PC-3 (cell line): Measurements from ENCODE around the gene IPCEF1. TPM values are rescaled to one million over a fixed set of nuclear protein-coding genes. Genes with fewer than 3 reads are reported as not detected.

Experiments used
- ATAC-seq: fragments of 200-7000 bp; cut with Tn5 transposase; 2 replicates; pipeline ENCODE4 v1.9.1; 2020; ENCODE audit warnings: mild to moderate bottlenecking, moderate library complexity
- BruUV-seq: library from RNA; stranded (reverse); fragments of 400-500 nt; replicated peaks from 2 replicates; lab custom pipeline; 2021; lab: Mats Ljungman, UMichigan
- CTCF ChIA-PET: fragments of 300-600 bp; sonication (Branson Sonifier 250); formaldehyde crosslinking; loops from one replicate; lab custom pipeline; 2022; ENCODE audit warnings: antibody characterized with exemption; lab: Charles Lee
- POLR2A ChIA-PET: fragments of 300-600 bp; sonication (Branson Sonifier 250); formaldehyde crosslinking; loops from one replicate; lab custom pipeline; 2022; ENCODE audit warnings: antibody characterized with exemption; ENCODE audit not compliant: unreplicated experiment; lab: Charles Lee
- DNase-seq: peaks from one replicate; pipeline ENCODE4 v3.0.0-alpha.2; 2015
- H2AFZ ChIP-seq: fragments of 300-600 bp; sonication (generic); 2 replicates; pipeline ENCODE4 v1.6.0; 2016; ENCODE audit warnings: antibody characterized with exemption, low read length
- H3F3A ChIP-seq: fragments of 300-600 bp; sonication (generic); one replicate; pipeline ENCODE4 v1.6.0; 2017; ENCODE audit warnings: antibody characterized with exemption, low read length, control low read depth, mild to moderate bottlenecking; ENCODE audit not compliant: unreplicated experiment
- H3K27ac ChIP-seq: fragments of 300-600 bp; sonication (generic); 2 replicates; pipeline ENCODE4 v1.5.1; 2016; ENCODE audit warnings: mild to moderate bottlenecking, low read length
- H3K27me3 ChIP-seq: fragments of 300-600 bp; sonication (generic); 2 replicates; pipeline ENCODE4 v1.6.1; 2016; ENCODE audit warnings: low read length, mixed read lengths
- H3K36me3 ChIP-seq: fragments of 300-600 bp; sonication (generic); 2 replicates; pipeline ENCODE4 v1.6.1; 2016; ENCODE audit warnings: low read depth, mixed run types, low read length, mixed read lengths
- H3K4me1 ChIP-seq: fragments of 300-600 bp; sonication (generic); 2 replicates; pipeline ENCODE4 v1.5.1; 2016; ENCODE audit warnings: low read length; ENCODE audit not compliant: insufficient read depth
- H3K4me2 ChIP-seq: fragments of 300-600 bp; sonication (generic); 2 replicates; pipeline ENCODE4 v1.6.0; 2016; ENCODE audit warnings: low read length
- H3K4me3 ChIP-seq: fragments of 300-600 bp; sonication (generic); 2 replicates; pipeline ENCODE4 v1.5.1; 2016; ENCODE audit warnings: mild to moderate bottlenecking, low read length, mixed read lengths
- H3K79me2 ChIP-seq: fragments of 300-600 bp; sonication (generic); 2 replicates; pipeline ENCODE4 v1.6.1; 2017; ENCODE audit warnings: low read length, mixed read lengths
- H3K9ac ChIP-seq: fragments of 300-600 bp; sonication (generic); 2 replicates; pipeline ENCODE4 v1.6.0; 2016; ENCODE audit warnings: mild to moderate bottlenecking, low read length
- H3K9me2 ChIP-seq: fragments of 300-600 bp; sonication (generic); replicated peaks from 2 replicates; pipeline ENCODE4 v1.6.1; 2016; ENCODE audit warnings: mixed run types, low read length, mixed read lengths
- H3K9me3 ChIP-seq: fragments of 300-600 bp; sonication (generic); 2 replicates; pipeline ENCODE4 v1.6.1; 2016; ENCODE audit warnings: low read length, mixed read lengths
- H4K20me1 ChIP-seq: fragments of 300-600 bp; sonication (generic); 2 replicates; pipeline ENCODE4 v1.6.1; 2016; ENCODE audit warnings: low read length, mixed read lengths
- EZH2 ChIP-seq: fragments of 300-600 bp; sonication (generic); IDR thresholded peaks from one replicate; pipeline ENCODE4 v1.6.1; 2017; ENCODE audit warnings: antibody characterized with exemption, mild to moderate bottlenecking, low read length; ENCODE audit not compliant: unreplicated experiment
- EZH2phosphoT487 ChIP-seq: fragments of 300-600 bp; sonication (generic); IDR thresholded peaks from 2 replicates; pipeline ENCODE4 v1.6.1; 2018; ENCODE audit warnings: mild to moderate bottlenecking, antibody characterized with exemption, low read length, borderline replicate concordance
- intact Hi-C: fragments of 100-400 bp; cut with micrococcal nuclease; formaldehyde crosslinking; loops from 2 replicates; pipeline ENCODE4 v1.9.0; 2023
- total RNA-seq: library from RNA; depleted of rRNA; stranded (reverse); fragments of >200 nt; gene quantifications from 2 replicates; pipeline ENCODE4 v1.2.3, GENCODE V29; 2014
- TF ChIP-seq, protein P1 (sequence below): fragments of 300-600 bp; sonication (generic); conservative IDR thresholded peaks from 2 replicates; pipeline ENCODE4 v1.5.1; 2017; ENCODE audit warnings: antibody characterized with exemption, low read depth, mild to moderate bottlenecking, low read length

The IPCEF1 gene
- total RNA-seq, 1 experiment from 2014 or later, result 0.29 TPM

DNA sequence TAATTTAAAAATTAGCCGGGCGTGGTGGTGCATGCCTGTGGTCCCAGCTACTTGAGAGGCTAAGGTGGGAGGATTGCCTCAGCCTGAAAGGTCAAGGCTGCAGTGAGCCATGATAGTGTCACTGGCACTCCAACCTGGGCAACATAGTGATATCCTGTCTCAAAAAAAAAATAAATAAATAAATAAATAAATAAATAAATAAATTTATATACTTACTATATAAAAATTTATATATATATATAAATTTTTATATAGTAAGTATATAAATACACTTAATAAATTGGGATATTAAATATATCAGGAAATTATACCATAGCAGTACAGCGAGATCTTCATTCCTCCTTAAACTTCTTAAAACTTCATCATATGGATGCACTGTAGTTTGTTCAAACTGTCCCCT lies 23.0 kb upstream of the IPCEF1 start:
- TF ChIP-seq EZH2 (no peak), EZH2phosphoT487 (no peak)
- TF ChIP-seq, protein P1, sequence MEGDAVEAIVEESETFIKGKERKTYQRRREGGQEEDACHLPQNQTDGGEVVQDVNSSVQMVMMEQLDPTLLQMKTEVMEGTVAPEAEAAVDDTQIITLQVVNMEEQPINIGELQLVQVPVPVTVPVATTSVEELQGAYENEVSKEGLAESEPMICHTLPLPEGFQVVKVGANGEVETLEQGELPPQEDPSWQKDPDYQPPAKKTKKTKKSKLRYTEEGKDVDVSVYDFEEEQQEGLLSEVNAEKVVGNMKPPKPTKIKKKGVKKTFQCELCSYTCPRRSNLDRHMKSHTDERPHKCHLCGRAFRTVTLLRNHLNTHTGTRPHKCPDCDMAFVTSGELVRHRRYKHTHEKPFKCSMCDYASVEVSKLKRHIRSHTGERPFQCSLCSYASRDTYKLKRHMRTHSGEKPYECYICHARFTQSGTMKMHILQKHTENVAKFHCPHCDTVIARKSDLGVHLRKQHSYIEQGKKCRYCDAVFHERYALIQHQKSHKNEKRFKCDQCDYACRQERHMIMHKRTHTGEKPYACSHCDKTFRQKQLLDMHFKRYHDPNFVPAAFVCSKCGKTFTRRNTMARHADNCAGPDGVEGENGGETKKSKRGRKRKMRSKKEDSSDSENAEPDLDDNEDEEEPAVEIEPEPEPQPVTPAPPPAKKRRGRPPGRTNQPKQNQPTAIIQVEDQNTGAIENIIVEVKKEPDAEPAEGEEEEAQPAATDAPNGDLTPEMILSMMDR, result no peak
- intact Hi-C loops, result no loop called here
- no peak for DNase-seq

DNA sequence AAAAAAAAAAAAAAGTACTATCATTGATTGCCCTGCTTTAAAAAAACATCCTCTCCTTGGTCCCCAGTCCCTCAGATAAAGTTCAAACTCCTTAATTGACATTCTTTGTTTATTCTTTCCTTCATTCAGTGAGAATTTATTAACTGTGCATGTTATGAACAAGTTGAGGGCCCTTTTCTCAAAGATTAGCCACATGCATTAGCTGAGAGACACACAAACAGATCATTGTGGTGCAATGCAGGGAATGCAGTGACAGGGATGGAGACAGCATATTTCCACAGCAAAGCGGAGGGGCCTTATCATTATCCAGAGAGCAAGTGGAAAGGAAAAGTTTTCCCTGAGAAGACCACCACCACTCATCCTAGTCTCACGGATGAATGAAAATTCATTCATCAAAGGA lies 21.9 kb upstream of the IPCEF1 start:
- CTCF ChIA-PET, result no interaction called here
- no peak overlapping the region for H3K27ac ChIP-seq
- no peaks in the 10 kb centered on the region for H3K9me3 ChIP-seq

More for the DNA sequence above, 23.0 kb upstream of the IPCEF1 start:
- H2AFZ ChIP-seq, result no peak overlapping the region
- no peak overlapping the region for H3K4me2 ChIP-seq
- H4K20me1 ChIP-seq, result no peaks in the 10 kb centered on the region
- no peaks in the 10 kb centered on the region for H3K9me2 ChIP-seq
- H3K36me3 ChIP-seq, result no peaks in the 10 kb centered on the region
- CTCF ChIA-PET, result no interaction called here
- H3K27me3 ChIP-seq, result no peaks in the 10 kb centered on the region
- no peaks in the 10 kb centered on the region for H3K79me2 ChIP-seq
- H3K4me3 ChIP-seq, result no peak overlapping the region
- no peaks in the 10 kb centered on the region for H3F3A ChIP-seq
- no peak overlapping the region for H3K27ac ChIP-seq
- no peaks in the 10 kb centered on the region for H3K9me3 ChIP-seq
- POLR2A ChIA-PET, result no interaction called here
- no peak for ATAC-seq
- H3K9ac ChIP-seq, result no peak overlapping the region
- BruUV-seq, result no TSS peak
- H3K4me1 ChIP-seq, result no peaks in the 10 kb centered on the region

DNA sequence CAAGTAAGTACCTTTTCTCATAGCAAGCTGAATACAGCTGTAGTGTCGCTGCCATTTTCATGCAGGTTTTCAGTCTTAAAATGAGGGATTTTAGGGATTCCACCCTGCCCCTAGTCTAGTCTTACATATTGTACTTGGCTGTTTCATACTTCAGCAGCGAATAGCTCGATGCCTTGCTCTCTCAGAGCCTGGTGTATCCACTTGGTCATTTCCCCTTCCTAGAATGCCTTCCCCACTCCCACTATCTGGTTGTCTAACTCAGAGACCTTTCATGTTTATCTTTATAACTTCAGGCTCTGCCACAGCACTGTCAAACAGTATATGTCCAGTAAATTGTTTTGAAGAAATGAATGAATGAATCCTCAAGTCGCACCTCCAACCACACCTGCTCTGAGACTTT lies 21.1 kb upstream of the IPCEF1 start:
- intact Hi-C loops, result no loop called here
- Histone ChIP-seq H3F3A (no peaks in the 10 kb centered on the region), H3K4me3 (no peak overlapping the region), H3K4me2 (no peak overlapping the region), H3K9ac (no peak overlapping the region), H3K27ac (no peak overlapping the region), H3K79me2 (no peaks in the 10 kb centered on the region), H4K20me1 (no peaks in the 10 kb centered on the region), H3K4me1 (no peaks in the 10 kb centered on the region), H2AFZ (no peak overlapping the region), H3K9me3 (no peaks in the 10 kb centered on the region), H3K9me2 (no peaks in the 10 kb centered on the region), H3K27me3 (no peaks in the 10 kb centered on the region), H3K36me3 (no peaks in the 10 kb centered on the region)
- no peak for DNase-seq
- ChIA-PET CTCF (no interaction called here), POLR2A (no interaction called here)
- no TSS peak for BruUV-seq
- no peak for ATAC-seq
- TF ChIP-seq EZH2, result no peak
- TF ChIP-seq EZH2phosphoT487, result no peak
- TF ChIP-seq, protein P1, result no peak

More for the DNA sequence above, 21.9 kb upstream of the IPCEF1 start:
- ATAC-seq (no peak), DNase-seq (no peak)
- Histone ChIP-seq H3K4me3 (no peak overlapping the region), H2AFZ (no peak overlapping the region), H3K4me1 (no peaks in the 10 kb centered on the region), H3K36me3 (no peaks in the 10 kb centered on the region), H3K27me3 (no peaks in the 10 kb centered on the region), H3F3A (no peaks in the 10 kb centered on the region), H3K9me2 (no peaks in the 10 kb centered on the region), H4K20me1 (no peaks in the 10 kb centered on the region), H3K4me2 (no peak overlapping the region), H3K79me2 (no peaks in the 10 kb centered on the region), H3K9ac (no peak overlapping the region)
- TF ChIP-seq EZH2 (no peak), EZH2phosphoT487 (no peak)
- TF ChIP-seq, protein P1, result no peak
- intact Hi-C loops, result no loop called here
- POLR2A ChIA-PET, result no interaction called here
- no TSS peak for BruUV-seq
